Measurements from ENCODE around the gene TBCEL. TPM values are rescaled to one million over a fixed set of nuclear protein-coding genes. Genes with fewer than 3 reads are reported as not detected.

The TBCEL gene
- total and polyA plus RNA-seq, 7 donors, result 2.9 to 19.2 (median 8.0) TPM

DNA sequence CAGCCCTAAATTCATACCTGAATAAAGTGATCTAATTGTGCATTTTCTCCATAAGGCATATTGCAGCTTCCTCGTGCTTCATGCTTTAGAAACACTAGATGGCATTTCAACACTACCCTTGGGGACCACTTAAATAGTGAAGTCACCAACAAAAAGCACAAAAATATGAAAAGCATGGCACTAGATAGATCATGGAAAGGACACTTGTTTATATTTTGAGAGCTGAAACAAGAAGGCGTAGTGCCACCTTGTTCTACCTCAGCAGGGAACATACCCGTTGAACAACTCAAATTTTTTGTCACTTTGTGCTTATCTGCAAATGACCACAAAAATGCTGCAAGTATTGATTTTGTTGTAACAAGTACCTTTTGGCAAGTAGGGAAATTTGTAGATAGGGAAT is 8.6 kb downstream of the TBCEL start:
- Histone ChIP-seq H3K27ac (no peak overlapping the region), H3K9me3 (no peaks in the 10 kb centered on the region), H3K36me3 (ENCODE audit: insufficient read depth in 1 of 2, low read depth in 1 of 2) (no peaks in the 10 kb centered on the region), H3K27me3 (ENCODE audit: insufficient read depth in 3 of 3, low read length in 2 of 3) (no peaks in the 10 kb centered on the region), H3K4me1 (no peaks in the 10 kb centered on the region), H3K4me3 (no peak overlapping the region)
- ATAC-seq (no peak), DNase-seq (no peak)
- 90 to 93% (median 91%) methylated on average over 3 of the region's 3 CpGs for WGBS, 3 donors
- TF ChIP-seq, protein P1, sequence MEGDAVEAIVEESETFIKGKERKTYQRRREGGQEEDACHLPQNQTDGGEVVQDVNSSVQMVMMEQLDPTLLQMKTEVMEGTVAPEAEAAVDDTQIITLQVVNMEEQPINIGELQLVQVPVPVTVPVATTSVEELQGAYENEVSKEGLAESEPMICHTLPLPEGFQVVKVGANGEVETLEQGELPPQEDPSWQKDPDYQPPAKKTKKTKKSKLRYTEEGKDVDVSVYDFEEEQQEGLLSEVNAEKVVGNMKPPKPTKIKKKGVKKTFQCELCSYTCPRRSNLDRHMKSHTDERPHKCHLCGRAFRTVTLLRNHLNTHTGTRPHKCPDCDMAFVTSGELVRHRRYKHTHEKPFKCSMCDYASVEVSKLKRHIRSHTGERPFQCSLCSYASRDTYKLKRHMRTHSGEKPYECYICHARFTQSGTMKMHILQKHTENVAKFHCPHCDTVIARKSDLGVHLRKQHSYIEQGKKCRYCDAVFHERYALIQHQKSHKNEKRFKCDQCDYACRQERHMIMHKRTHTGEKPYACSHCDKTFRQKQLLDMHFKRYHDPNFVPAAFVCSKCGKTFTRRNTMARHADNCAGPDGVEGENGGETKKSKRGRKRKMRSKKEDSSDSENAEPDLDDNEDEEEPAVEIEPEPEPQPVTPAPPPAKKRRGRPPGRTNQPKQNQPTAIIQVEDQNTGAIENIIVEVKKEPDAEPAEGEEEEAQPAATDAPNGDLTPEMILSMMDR (IDR thresholded peaks at IDR 0.05), result no peak
- intact Hi-C loops (cut with DNase I), result no loop called here

DNA sequence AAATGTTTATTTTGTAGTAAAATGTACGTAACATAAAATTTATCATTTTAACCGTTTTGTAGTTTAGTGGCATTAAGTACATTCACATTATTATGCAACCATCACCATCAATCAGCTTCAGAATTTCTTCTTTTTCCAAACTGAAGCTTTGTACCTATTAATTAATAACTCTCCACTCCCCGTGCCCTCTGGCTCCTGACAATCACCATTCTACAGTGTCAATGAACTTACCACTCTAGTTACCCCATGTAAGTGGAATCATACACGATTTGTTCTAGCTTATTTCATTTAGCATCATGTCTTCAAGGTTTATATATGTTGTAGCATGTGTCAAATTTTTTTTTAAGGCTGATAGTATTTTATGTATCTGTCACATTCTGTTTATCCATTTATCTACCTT is 9.7 kb downstream of the TBCEL start:
- ATAC-seq (no peak), DNase-seq (no peak)
- WGBS, 3 donors, result 93 to 96% (median 96%) methylated on average over 4 of the region's 4 CpGs
- Histone ChIP-seq H3K4me1 (no peaks in the 10 kb centered on the region), H3K36me3 (ENCODE audit: insufficient read depth in 1 of 2, low read depth in 1 of 2) (no peaks in the 10 kb centered on the region), H3K27me3 (ENCODE audit: insufficient read depth in 3 of 3, low read length in 2 of 3) (no peaks in the 10 kb centered on the region), H3K4me3 (no peak overlapping the region), H3K27ac (no peak overlapping the region), H3K9me3 (no peaks in the 10 kb centered on the region)
- TF ChIP-seq, protein P1 (IDR thresholded peaks at IDR 0.05), result no peak
- intact Hi-C loops (cut with DNase I), result no loop called here

DNA sequence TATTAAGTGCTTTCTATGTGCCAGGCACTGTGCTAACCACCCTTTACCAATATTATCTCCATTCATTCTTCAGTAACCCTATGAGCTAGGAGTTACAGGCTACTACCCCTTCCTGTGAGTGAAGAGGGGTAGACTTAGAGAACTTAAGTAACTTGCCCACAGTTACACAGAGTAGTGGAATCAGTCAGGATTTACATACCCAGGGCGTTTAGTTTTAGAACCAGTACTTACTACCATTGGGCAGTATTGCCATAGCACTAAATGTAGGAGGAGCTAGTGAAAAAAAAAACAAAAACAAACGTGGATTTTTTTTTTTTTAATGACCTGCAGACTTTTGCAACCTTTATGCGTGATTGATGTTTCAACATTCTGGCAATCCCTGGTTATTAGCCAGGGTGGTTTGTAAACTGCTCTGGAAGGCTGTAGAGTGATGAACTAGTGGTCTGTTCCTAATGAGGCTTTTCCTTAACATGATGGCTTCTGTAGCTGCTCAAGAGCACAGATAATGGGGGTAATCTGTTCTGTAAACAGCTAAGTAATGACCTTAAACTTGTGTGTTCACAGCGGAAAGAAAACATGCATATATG is 11.4 kb downstream of the TBCEL start:
- DNase-seq (no peak), ATAC-seq (no peak)
- Histone ChIP-seq H3K9me3 (no peaks in the 10 kb centered on the region), H3K4me1 (no peaks in the 10 kb centered on the region), H3K27ac (no peak overlapping the region), H3K27me3 (ENCODE audit: insufficient read depth in 3 of 3, low read length in 2 of 3) (no peaks in the 10 kb centered on the region), H3K36me3 (ENCODE audit: insufficient read depth in 1 of 2, low read depth in 1 of 2) (no peaks in the 10 kb centered on the region), H3K4me3 (no peak overlapping the region)
- WGBS, 3 donors, result 60 to 70% (median 69%) methylated on average over 4 of the region's 4 CpGs
- TF ChIP-seq, protein P1 (IDR thresholded peaks at IDR 0.05), result no peak
- intact Hi-C loops (cut with DNase I), result no loop called here

DNA sequence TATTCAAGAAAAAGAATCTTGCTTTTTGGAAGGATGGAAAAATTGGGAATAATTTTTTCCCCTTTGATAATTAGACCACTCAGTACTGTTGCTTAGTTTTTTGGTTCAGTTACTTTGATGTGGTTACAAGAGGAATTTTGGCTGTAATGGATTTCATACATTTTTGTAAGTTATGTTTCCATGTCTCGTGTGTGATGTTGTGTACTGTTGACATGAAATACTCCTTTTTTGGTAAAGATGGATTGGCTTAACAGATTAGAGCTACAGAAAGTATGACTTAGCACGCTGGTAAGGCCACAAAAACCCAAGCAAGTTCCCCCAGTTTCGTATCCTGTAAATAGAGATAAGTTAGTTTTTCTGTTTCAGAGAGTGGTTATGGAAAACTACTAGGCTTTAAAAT is 11.9 kb downstream of the TBCEL start:
- no peak overlapping the region for H3K4me3 ChIP-seq
- no peaks in the 10 kb centered on the region for H3K36me3 ChIP-seq (ENCODE audit: insufficient read depth in 1 of 2, low read depth in 1 of 2)
- WGBS, 3 donors, result 75 to 87% (median 78%) methylated on average over 3 of the region's 3 CpGs
- ATAC-seq (no peak), DNase-seq (no peak)
- H3K4me1 ChIP-seq, result no peaks in the 10 kb centered on the region
- no peaks in the 10 kb centered on the region for H3K9me3 ChIP-seq
- intact Hi-C loops (cut with DNase I), result no loop called here
- no peak overlapping the region for H3K27ac ChIP-seq
- no peaks in the 10 kb centered on the region for H3K27me3 ChIP-seq (ENCODE audit: insufficient read depth in 3 of 3, low read length in 2 of 3)
- TF ChIP-seq, protein P1 (IDR thresholded peaks at IDR 0.05), result no peak

DNA sequence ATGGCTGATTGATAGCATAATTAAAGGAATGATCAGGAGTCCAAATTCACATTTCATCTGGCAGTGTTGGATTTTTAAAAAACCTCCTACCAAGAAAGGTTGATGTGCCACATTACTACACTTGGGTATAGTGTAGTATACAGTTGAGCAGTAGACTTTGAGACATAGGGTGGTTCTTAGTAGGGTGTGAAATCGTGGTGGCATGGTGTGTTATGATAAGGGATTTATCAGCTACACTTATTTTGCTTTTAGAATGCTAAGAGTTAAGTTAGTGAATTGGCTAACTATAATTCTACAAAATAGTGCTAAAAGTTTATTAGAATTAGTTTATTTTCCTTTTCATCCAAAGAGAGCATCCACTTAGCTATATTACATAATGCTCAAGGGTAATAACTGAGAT is 13.1 kb downstream of the TBCEL start:
- Histone ChIP-seq H3K27ac (no peak overlapping the region), H3K4me3 (no peak overlapping the region), H3K27me3 (ENCODE audit: insufficient read depth in 3 of 3, low read length in 2 of 3) (no peaks in the 10 kb centered on the region), H3K4me1 (no peaks in the 10 kb centered on the region), H3K9me3 (no peaks in the 10 kb centered on the region), H3K36me3 (ENCODE audit: insufficient read depth in 1 of 2, low read depth in 1 of 2) (no peaks in the 10 kb centered on the region)
- DNase-seq (no peak), ATAC-seq (no peak)
- 74 to 87% (median 85%) methylated on average over 1 of the region's 1 CpG for WGBS, 3 donors
- intact Hi-C loops (cut with DNase I), result no loop called here
- TF ChIP-seq, protein P1 (IDR thresholded peaks at IDR 0.05), result no peak

All from psoas muscle (tissue), 8 donors.